NCI-H146 (cell line): ENCODE results near the gene ADAMTS3.

Experiments used
- DNase-seq: peaks from one replicate; lab custom pipeline; 2025; lab: John Stamatoyannopoulos, UW

Gene ADAMTS3

GRCh38 chr4:72286910-72287309 is 282.1 kb downstream of the ADAMTS3 start:
- no peak for DNase-seq

- no peak for DNase-seq
Measured at GRCh38 chr4:72286185-72286584, 282.8 kb downstream of the ADAMTS3 start.

- no peak for DNase-seq
Measured at GRCh38 chr4:72283357-72283756, 285.7 kb downstream of the ADAMTS3 start.

GRCh38 chr4:72280252-72280651 is 288.8 kb downstream of the ADAMTS3 start:
- no peak for DNase-seq

GRCh38 chr4:72275381-72275780 is 293.6 kb downstream of the ADAMTS3 start:
- no peak for DNase-seq

- no peak for DNase-seq
Measured at GRCh38 chr4:72274251-72274650, 294.8 kb downstream of the ADAMTS3 start.

- DNase-seq, result no peak
Measured at GRCh38 chr4:72255269-72255668, 313.8 kb downstream of the ADAMTS3 start.

- DNase-seq, result no peak
Measured at GRCh38 chr4:72243641-72244040, 325.4 kb downstream of the ADAMTS3 start.

GRCh38 chr4:72239487-72240116 is 329.4 kb downstream of the ADAMTS3 start:
- DNase-seq, result no peak
